GM12874 (cell line): ENCODE data around the gene CAPZA2.

Experiments used
- CTCF ChIP-seq: IDR thresholded peaks from 2 replicates; pipeline ENCODE4 v1.5.1; 2011; ENCODE audit warnings: low read depth, mild to moderate bottlenecking, control low read depth, low read length, moderate library complexity; ENCODE audit not compliant: insufficient read depth

CAPZA2 gene

GRCh38 chr7:116955801-116956476 lies 93.6 kb downstream of the CAPZA2 start:
- TF ChIP-seq CTCF = no peak

GRCh38 chr7:116956477-116956804 lies 94.1 kb downstream of the CAPZA2 start:
- TF ChIP-seq CTCF = no peak

- TF ChIP-seq CTCF = no peak
Measured at GRCh38 chr7:116957874-116958273, 95.5 kb downstream of the CAPZA2 start.

- TF ChIP-seq CTCF = no peak
Measured at GRCh38 chr7:116963234-116963633, 100.8 kb downstream of the CAPZA2 start.

- TF ChIP-seq CTCF = no peak
Measured at GRCh38 chr7:116966601-116967000, 104.2 kb downstream of the CAPZA2 start.

GRCh38 chr7:116967254-116967922 lies 105.0 kb downstream of the CAPZA2 start:
- no peak for TF ChIP-seq CTCF

- no peak for TF ChIP-seq CTCF
Measured at GRCh38 chr7:116967983-116968382, 105.6 kb downstream of the CAPZA2 start.
